H1 (cell line): ENCODE measurements around the gene OR2V1. TPM values are rescaled to one million over a fixed set of nuclear protein-coding genes. Genes with fewer than 3 reads are reported as not detected.

Experiments used
- CTCF ChIA-PET: fragments of 300-600 bp; sonication (Branson Sonifier 250); formaldehyde crosslinking; loops from one replicate; lab custom pipeline; 2021; ENCODE audit not compliant: partially characterized antibody; lab: Charles Lee
- POLR2A ChIA-PET: fragments of 300-600 bp; sonication (Branson Sonifier 250); formaldehyde crosslinking; loops from one replicate; lab custom pipeline; 2021; ENCODE audit warnings: inconsistent platforms; ENCODE audit not compliant: partially characterized antibody; lab: Charles Lee
- DNase-seq, 2 experiments: peaks; one replicate each; pipeline versions ENCODE4 v3.0.0 to v3.0.0-alpha.2; 2010 to 2022; ENCODE audit warnings: low spot score in 2 of 2, low read depth in 1 of 2, mixed read lengths in 1 of 2
- FAIRE-seq: peaks from 2 replicates; lab custom pipeline; 2011; peaks lifted over from hg19 to GRCh38; lab: Jason Lieb, UNC
- H2AFZ ChIP-seq: 2 replicates; pipeline ENCODE4 v1.8.1; 2012; ENCODE audit warnings: low read length, inconsistent platforms
- H2AK5ac ChIP-seq: 2 replicates; pipeline ENCODE4 v1.6.1; 2013; ENCODE audit warnings: low read depth, low read length
- H2BK120ac ChIP-seq: replicated peaks from 2 replicates; pipeline ENCODE3; 2013; ENCODE audit warnings: low read depth, low read length, inconsistent platforms
- H2BK12ac ChIP-seq: 2 replicates; pipeline ENCODE4 v1.6.1; 2013; ENCODE audit warnings: low read depth, low read length
- H2BK15ac ChIP-seq: 2 replicates; pipeline ENCODE4 v1.6.1; 2013; ENCODE audit warnings: low read length
- H2BK20ac ChIP-seq: 2 replicates; pipeline ENCODE4 v1.6.1; 2013; ENCODE audit warnings: low read length
- H2BK5ac ChIP-seq: 2 replicates; pipeline ENCODE4 v1.6.1; 2013; ENCODE audit warnings: low read depth, low read length
- H3K14ac ChIP-seq: 2 replicates; pipeline ENCODE4 v1.6.1; 2013; ENCODE audit warnings: inconsistent platforms; ENCODE audit not compliant: insufficient read length
- H3K18ac ChIP-seq: 2 replicates; pipeline ENCODE4 v1.6.1; 2013; ENCODE audit warnings: low read length; ENCODE audit errors: extremely low read depth
- H3K23ac ChIP-seq: 2 replicates; pipeline ENCODE4 v1.6.1; 2013; ENCODE audit warnings: inconsistent platforms; ENCODE audit not compliant: insufficient read length
- H3K23me2 ChIP-seq: 2 replicates; pipeline ENCODE4 v1.6.1; 2013; ENCODE audit warnings: low read depth, low read length
- H3K27ac ChIP-seq: 2 replicates; pipeline ENCODE4 v1.6.1; 2011; ENCODE audit warnings: low read depth, low read length, inconsistent platforms
- H3K27me3 ChIP-seq, 4 experiments: replicated peaks in 1 of 4; 1 replicate in 1 of 4; 2 replicates in 3 of 4; pipeline versions ENCODE4 v1.6.1 to v1.8.1; 2011 to 2013; ENCODE audit warnings: low read length in 3 of 4, mild to moderate bottlenecking in 3 of 4, inconsistent platforms in 2 of 4, mixed read lengths in 2 of 4, moderate library complexity in 1 of 4; ENCODE audit not compliant: control insufficient read depth in 3 of 4, insufficient read depth in 3 of 4; ENCODE audit errors: extremely low read depth in 1 of 4
- H3K36me3 ChIP-seq, 4 experiments: 2 replicates each; pipeline versions ENCODE4 v1.6.1 to v1.8.1; 2011 to 2013; ENCODE audit warnings: mild to moderate bottlenecking in 4 of 4, low read length in 3 of 4, moderate library complexity in 2 of 4, control low read depth in 1 of 4, inconsistent platforms in 1 of 4; ENCODE audit not compliant: insufficient read depth in 4 of 4, control insufficient read depth in 2 of 4
- H3K4ac ChIP-seq: replicated peaks from 2 replicates; pipeline ENCODE3; 2013; ENCODE audit warnings: low read length, low read depth, mixed read lengths, inconsistent platforms; ENCODE audit not compliant: insufficient read length
- H3K4me1 ChIP-seq, 4 experiments: replicated peaks in 1 of 4; 1 replicate in 1 of 4; 2 replicates in 3 of 4; pipeline versions ENCODE4 v1.6.1 to v1.8.1; 2011 to 2013; ENCODE audit warnings: low read length in 3 of 4, inconsistent platforms in 2 of 4, mixed read lengths in 1 of 4; ENCODE audit not compliant: insufficient read depth in 4 of 4, control insufficient read depth in 3 of 4
- H3K4me2 ChIP-seq, 2 experiments: 2 replicates each; pipeline versions ENCODE4 v1.6.1 to v1.8.1; 2011 to 2013; ENCODE audit warnings: low read depth in 2 of 2, low read length in 2 of 2, control low read depth in 1 of 2, inconsistent platforms in 1 of 2, mild to moderate bottlenecking in 1 of 2; ENCODE audit not compliant: insufficient read depth in 1 of 2
- H3K4me3 ChIP-seq, 4 experiments: fragments of 200-600, 300-600 bp in 1 of 4; sonication (generic), shearing (Covaris generic), sonication (Bioruptor Twin) in 1 of 4; 2 replicates each; pipeline versions ENCODE4 v1.5.1 to v1.8.1; 2011 to 2016; ENCODE audit warnings: low read length in 4 of 4, low read depth in 3 of 4, control low read depth in 2 of 4, inconsistent platforms in 2 of 4, mild to moderate bottlenecking in 2 of 4, mixed read lengths in 1 of 4, moderate library complexity in 1 of 4; ENCODE audit not compliant: insufficient read depth in 2 of 4; ENCODE audit errors: extremely low read depth in 1 of 4
- H3K56ac ChIP-seq: replicated peaks from 2 replicates; pipeline ENCODE3; 2013; ENCODE audit warnings: low read depth, mild to moderate bottlenecking, mixed read lengths, low read length, inconsistent platforms; ENCODE audit not compliant: insufficient read length
- H3K79me1 ChIP-seq: 2 replicates; pipeline ENCODE4 v1.6.1; 2013; ENCODE audit warnings: low read depth, low read length, control low read depth
- H3K79me2 ChIP-seq, 2 experiments: 2 replicates each; pipeline versions ENCODE4 v1.6.1 to v1.8.1; 2012 to 2013; ENCODE audit warnings: low read length in 2 of 2, mild to moderate bottlenecking in 2 of 2, inconsistent platforms in 1 of 2; ENCODE audit not compliant: insufficient read depth in 2 of 2, control insufficient read depth in 1 of 2
- H3K9ac ChIP-seq, 4 experiments: replicated peaks in 1 of 4; 1 replicate in 1 of 4; 2 replicates in 3 of 4; pipeline versions ENCODE4 v1.6.1 to v1.8.1; 2011 to 2013; ENCODE audit warnings: low read depth in 3 of 4, low read length in 3 of 4, control low read depth in 2 of 4, mild to moderate bottlenecking in 2 of 4, moderate library complexity in 2 of 4, inconsistent platforms in 1 of 4; ENCODE audit errors: extremely low read depth in 1 of 4
- H3K9me3 ChIP-seq, 2 experiments: 2 replicates each; pipeline versions ENCODE4 v1.6.1 to v1.8.1; 2012 to 2013; ENCODE audit warnings: mild to moderate bottlenecking in 2 of 2, moderate library complexity in 2 of 2, control low read depth in 1 of 2, inconsistent platforms in 1 of 2, low read depth in 1 of 2, low read length in 1 of 2, mixed read lengths in 1 of 2; ENCODE audit not compliant: insufficient read depth in 2 of 2
- H4K20me1 ChIP-seq, 2 experiments: replicated peaks in 1 of 2; 2 replicates each; pipeline versions ENCODE3 to v1.8.1; 2011 to 2013; ENCODE audit warnings: inconsistent platforms in 2 of 2, low read length in 2 of 2, mild to moderate bottlenecking in 1 of 2; ENCODE audit not compliant: insufficient read depth in 2 of 2, control insufficient read depth in 1 of 2
- H4K5ac ChIP-seq: 2 replicates; pipeline ENCODE4 v1.6.1; 2013; ENCODE audit warnings: low read length, low read depth, mixed read lengths, inconsistent platforms; ENCODE audit not compliant: insufficient read length
- H4K8ac ChIP-seq: 2 replicates; pipeline ENCODE4 v1.8.0; 2013; ENCODE audit warnings: mild to moderate bottlenecking, moderate library complexity, low read length, inconsistent platforms; ENCODE audit not compliant: insufficient read depth; ENCODE audit errors: extremely low read depth
- H4K91ac ChIP-seq: replicated peaks from 2 replicates; pipeline ENCODE3; 2013; ENCODE audit warnings: low read length, mixed read lengths, inconsistent platforms; ENCODE audit not compliant: insufficient read length
- CHD2 ChIP-seq: IDR thresholded peaks from 2 replicates; pipeline ENCODE4 v1.6.1; 2012; ENCODE audit warnings: low read length, improper control_type of control experiment
- E2F6 ChIP-seq: IDR thresholded peaks from 2 replicates; pipeline ENCODE4 v1.6.1; 2012; ENCODE audit warnings: inconsistent platforms
- EZH2 ChIP-seq: fragments of 200-600 bp; sonication (generic); IDR thresholded peaks from 2 replicates; pipeline ENCODE4 v1.7.1; 2012; ENCODE audit warnings: low read depth, mild to moderate bottlenecking, moderate library complexity, low read length, inconsistent platforms; ENCODE audit not compliant: severe bottlenecking
- KDM4A ChIP-seq: IDR thresholded peaks from one replicate; pipeline ENCODE4 v1.7.1; 2012; ENCODE audit warnings: low read depth, mild to moderate bottlenecking, moderate library complexity, low read length, inconsistent platforms; ENCODE audit not compliant: severe bottlenecking
- WGBS, 2 experiments: shearing (Covaris generic) in 1 of 2; methylation state at CpG; one replicate each; pipeline versions ENCODE4 v1.1.6 to v1.1.7; 2013 to 2015; ENCODE audit warnings: low lambda C conversion rate in 2 of 2, mixed read lengths in 2 of 2, inconsistent platforms in 1 of 2, low coverage in 1 of 2, missing lambda C conversion rate in 1 of 2; ENCODE audit not compliant: insufficient replicate concordance in 2 of 2, insufficient coverage in 1 of 2, insufficient read length in 1 of 2; ENCODE audit errors: extremely low coverage in 1 of 2, missing lambda C conversion rate in 1 of 2; 5-methylcytosine and 5-hydroxymethylcytosine counted together
- polyA plus RNA-seq, 7 experiments: library from polyadenylated mRNA; depleted of rRNA in 3 of 7; stranded (reverse) in 5 of 7; unstranded in 2 of 7; fragments of >200 nt in 5 of 7; fragments of 200-250 nt in 2 of 7; gene quantifications; 1 replicate in 5 of 7; 2 replicates in 1 of 7; 4 replicates in 1 of 7; pipeline versions ENCODE4 v1.2.1 to v1.2.3, GENCODE V29; 2011 to 2013; ENCODE audit warnings: missing spikeins in 2 of 7, mixed read lengths in 2 of 7
- total RNA-seq: library from RNA; stranded (reverse); fragmentation: NEBNext Ultra II Directional; extraction: Animal tissue kit (Norgen Biotek cat#: 25700); gene quantifications from 2 replicates; pipeline ENCODE4 v1.2.1, GENCODE V29; 2021

The OR2V1 gene
- total and polyA plus RNA-seq, 2 of the 8 experiments (the other 6 are each of a cell fraction or from before 2014, with no cell fraction given), result not detected

GRCh38 chr5:181114844-181115778 lies 15.9 kb downstream of the OR2V1 start:
- peak in 1 of 2 experiments; percentile 65 for DNase-seq
- WGBS, 2 experiments, result 16% methylated on average over 47 of the region's 47 CpGs; no CpG with 5 or more reads in 1 of the 2 experiments
- TF ChIP-seq EZH2, result peak; percentile 83
- no peak for TF ChIP-seq KDM4A
- TF ChIP-seq E2F6, result peak; percentile 16
- TF ChIP-seq CHD2, result no peak

More at GRCh38 chr5:181114844-181115778, 15.9 kb downstream of the OR2V1 start:
- H4K91ac ChIP-seq, result no peak overlapping the region
- ChIA-PET POLR2A (interaction anchor here (0.6 to 1.0 kb wide), 2 partner anchors 9 to 14 kb away, joined by 3 read pairs; no protein-coding TSS in a partner anchor), CTCF (interaction anchor here (1.2 to 1.9 kb wide), 3 partner anchors 45 to 325 kb away, joined by 3 to 5 read pairs (median 5); no protein-coding TSS in a partner anchor)
- no peaks in the 10 kb centered on the region for H3K36me3 ChIP-seq
- H3K14ac ChIP-seq, result no peak overlapping the region
- no peak overlapping the region; a peak in 2 of 7 replicates for H3K9ac ChIP-seq
- H4K8ac ChIP-seq, result no peak overlapping the region; the same call in 1 of the 2 replicates
- no peak overlapping the region for H4K5ac ChIP-seq
- peak overlapping the region; percentile 85; the same call in 1 of the 2 replicates for H2BK12ac ChIP-seq
- peaks cover 12 to 41% (median 28%) of the 10 kb centered on the region in 4 experiments for H3K27me3 ChIP-seq
- no peak overlapping the region for H3K56ac ChIP-seq
- H3K4ac ChIP-seq, result no peak overlapping the region
- no peak overlapping the region for H2BK15ac ChIP-seq
- no peak overlapping the region for H3K27ac ChIP-seq
- H3K4me2 ChIP-seq, result peak overlapping the region; percentile 70 to 88
- H2BK5ac ChIP-seq, result no peak overlapping the region
- H3K4me3 ChIP-seq, result peak overlapping the region; percentile 41 to 56 (median 52); a peak in 7 of 8 replicates
- no peaks in the 10 kb centered on the region for H3K79me2 ChIP-seq
- H3K79me1 ChIP-seq, result no peaks in the 10 kb centered on the region
- peaks cover 0 to 8% (median 1%) of the 10 kb centered on the region in 4 experiments; a peak in 5 of 7 replicates for H3K4me1 ChIP-seq
- H3K18ac ChIP-seq, result no peak overlapping the region
- H2BK20ac ChIP-seq, result no peak overlapping the region
- peak overlapping the region; percentile 86 for H2AFZ ChIP-seq
- no peak overlapping the region for H2AK5ac ChIP-seq
- H3K9me3 ChIP-seq, result peaks cover 0 to 5% of the 10 kb centered on the region in 2 experiments; a peak in 1 of 4 replicates
- FAIRE-seq, result peak; percentile 82
- no peak overlapping the region for H2BK120ac ChIP-seq
- no peaks in the 10 kb centered on the region for H4K20me1 ChIP-seq
- H3K23me2 ChIP-seq, result peaks cover 6% of the 10 kb centered on the region; the same call in 1 of the 2 replicates
- H3K23ac ChIP-seq, result no peak overlapping the region
